Right lobe of liver (tissue), 6 donors: ENCODE measurements around the gene TRAIP. TPM values are rescaled to one million over a fixed set of nuclear protein-coding genes. Genes with fewer than 3 reads are reported as not detected.
"Not testable (repeated sequence)": the region's sequence is repeated elsewhere in the genome, so short reads cannot be mapped to it uniquely, and the experiment has no call there.

Source experiments
- ATAC-seq, 4 donors: fragments of 200-7000 bp; cut with Tn5 transposase; one replicate each; pipeline ENCODE4 v1.9.1; 2020; ENCODE audit warnings: mild to moderate bottlenecking in 4 of 4, moderate library complexity in 4 of 4
- DNase-seq, 3 donors: peaks; one replicate each; pipeline ENCODE4 v3.0.0-alpha.2; 2020
- H3K27ac ChIP-seq, 3 donors: fragments of 200-600 bp; one replicate each; pipeline ENCODE4 v1.8.0; 2022
- H3K27me3 ChIP-seq, 2 donors: fragments of 200-600 bp; one replicate each; pipeline ENCODE4 v1.8.0; 2022
- H3K36me3 ChIP-seq, 4 donors: fragments of 200-600 bp; sonication (generic) in 1 of 4; one replicate each; pipeline versions ENCODE4 v1.5.1 to v1.8.0; 2017 to 2022; ENCODE audit warnings: control low read depth in 1 of 4
- H3K4me1 ChIP-seq, 4 donors: fragments of 200-600 bp; sonication (generic) in 1 of 4; one replicate each; pipeline versions ENCODE4 v1.5.1 to v1.8.0; 2017 to 2022; ENCODE audit warnings: control low read depth in 1 of 4
- H3K4me3 ChIP-seq, 3 donors: fragments of 200-600 bp; one replicate each; pipeline ENCODE4 v1.8.0; 2022
- H3K9me3 ChIP-seq, 4 donors: fragments of 200-600 bp; sonication (generic) in 1 of 4; one replicate each; pipeline versions ENCODE4 v1.5.1 to v1.8.0; 2017 to 2022; ENCODE audit warnings: control low read depth in 1 of 4
- CTCF ChIP-seq, 4 donors: fragments of 200-600 bp in 3 of 4; fragments of 450-650 bp in 1 of 4; IDR thresholded peaks; one replicate each; pipeline versions ENCODE4 v1.5.1 to v1.8.0; 2016 to 2022; ENCODE audit warnings: antibody characterized with exemption in 4 of 4, mild to moderate bottlenecking in 2 of 4
- POLR2A ChIP-seq: fragments of 450-650 bp; IDR thresholded peaks from one replicate; pipeline ENCODE4 v1.6.1; 2017; ENCODE audit warnings: antibody characterized with exemption, mild to moderate bottlenecking
- WGBS: methylation state at CpG from one replicate; pipeline ENCODE4 v1.1.6; 2018; ENCODE audit warnings: low coverage, low lambda C conversion rate; ENCODE audit not compliant: insufficient coverage; ENCODE audit errors: missing lambda C conversion rate; 5-methylcytosine and 5-hydroxymethylcytosine counted together
- intact Hi-C, 2 donors: fragments of 100-400 bp; cut with DNase I; formaldehyde crosslinking; loops; one replicate each; pipeline versions ENCODE4 v1.11.2 to v1.14.1; 2022
- total RNA-seq, 6 experiments: library from RNA; depleted of rRNA in 2 of 6; stranded (reverse); fragments of >200 nt in 2 of 6; fragmentation: NEBNext Ultra II Directional in 3 of 6; extraction: Animal tissue kit (Norgen Biotek cat#: 25700) in 3 of 6; gene quantifications; one replicate each; pipeline versions ENCODE4 v1.1.0 to v1.2.4, GENCODE V29; 2016 to 2023
- donor health status: DM: no; HTN: yes; CAD: no.
- donor health status: DM: no; HTN: no; CAD: no.
- donor health status: DM: no; HTN: no; CAD: no.
- donor health status: DM: no; HTN: yes; CAD: no.
- donor health status: DM: no; HTN: yes; CAD: no.

The TRAIP gene
- total RNA-seq, 6 experiments from 2014 or later = 0.55 to 3.1 (median 0.98) TPM

- peak overlapping the region; percentile 87 to 96 (median 96) for H3K27ac ChIP-seq
- peaks cover 0 to 18% (median 9%) of the 10 kb centered on the region in 4 donors for H3K4me1 ChIP-seq
- peak; percentile 37 to 51 (median 48) for ATAC-seq
- peaks cover 0 to 5% (median 2%) of the 10 kb centered on the region in 4 donors for H3K36me3 ChIP-seq
- TF ChIP-seq CTCF (IDR thresholded peaks at IDR 0.05) = no peak
- no peak for TF ChIP-seq POLR2A
- H3K27me3 ChIP-seq = no peaks in the 10 kb centered on the region
- no peaks in the 10 kb centered on the region for H3K9me3 ChIP-seq
- H3K4me3 ChIP-seq = peak overlapping the region; percentile 75 to 96 (median 95)
- 8% methylated on average over 16 of the region's 50 CpGs for WGBS
- DNase-seq = peak in 2 of 3 donors; percentile 37 to 65
- intact Hi-C loops = no loop called here
Observed at GRCh38 chr3:49785565-49786356, 70.6 kb downstream of the TRAIP start.

DNA sequence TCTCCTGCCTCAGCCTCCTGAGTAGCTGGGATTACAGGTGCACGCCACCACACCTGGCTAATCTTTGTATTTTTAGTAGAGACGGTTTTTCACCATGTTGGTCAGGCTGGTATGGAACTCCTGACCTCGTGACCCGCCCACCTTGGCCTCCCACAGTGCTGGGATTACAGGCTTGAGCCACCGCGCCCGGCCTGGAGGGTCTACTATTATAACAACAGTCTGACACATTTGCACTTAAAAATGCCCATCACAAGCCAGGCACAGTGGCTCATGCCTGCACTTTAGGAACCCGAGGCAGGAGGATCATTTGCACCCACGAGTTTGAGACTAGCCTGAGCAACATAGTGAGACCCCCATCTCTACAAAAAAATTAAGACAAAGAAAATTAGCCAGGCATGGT, 74.1 kb downstream of the TRAIP start:
- WGBS = 97% methylated on average over 3 of the region's 9 CpGs
- intact Hi-C loops, ATAC-seq: not testable (repeated sequence)

DNA sequence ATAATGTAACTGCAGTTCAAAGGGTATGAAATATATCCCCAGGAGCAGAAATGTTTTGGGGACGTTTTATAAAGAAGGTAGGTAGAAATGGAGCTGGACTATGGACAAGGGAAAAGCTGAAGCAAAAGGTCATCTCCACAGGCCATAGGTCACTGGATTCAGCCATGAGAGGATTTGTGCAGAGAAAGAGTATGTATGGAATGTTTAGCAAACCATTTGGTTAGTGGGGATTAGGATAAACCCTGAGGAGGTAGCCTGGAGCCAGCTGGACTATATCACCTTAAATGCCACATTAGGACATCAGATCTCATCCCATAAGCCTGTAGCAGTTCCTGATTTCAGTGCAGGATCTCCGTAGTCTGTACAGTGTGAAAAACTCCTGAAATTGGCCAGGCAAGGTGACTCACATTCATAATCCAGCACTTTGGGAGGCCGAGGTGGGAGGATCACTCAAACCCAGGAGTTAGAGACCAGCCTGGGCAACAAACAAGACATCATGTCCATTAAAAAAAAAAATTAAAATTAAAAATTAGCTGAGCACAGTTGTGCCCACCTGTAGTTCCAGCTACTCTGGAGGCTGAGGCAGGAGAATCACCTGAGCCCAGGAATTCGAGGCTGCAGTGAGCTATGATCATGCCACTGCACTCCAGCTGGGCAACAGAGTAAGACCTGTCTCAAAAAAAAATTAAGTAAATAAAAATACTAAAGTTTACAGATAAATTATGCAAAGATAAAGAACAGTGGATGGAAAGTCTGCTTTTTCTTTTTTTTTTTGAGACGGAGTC, 74.8 kb downstream of the TRAIP start:
- intact Hi-C loops = no loop called here
- TF ChIP-seq POLR2A (no peak), CTCF (IDR thresholded peaks at IDR 0.05) (no peak)
- Histone ChIP-seq H3K27ac (no peak overlapping the region), H3K9me3 (no peaks in the 10 kb centered on the region), H3K4me1 (peaks cover 0 to 22% (median 9%) of the 10 kb centered on the region in 4 donors), H3K27me3 (no peaks in the 10 kb centered on the region), H3K4me3 (no peak overlapping the region), H3K36me3 (peaks cover 0 to 5% (median 2%) of the 10 kb centered on the region in 4 donors)
- 78% methylated on average over 5 of the region's 5 CpGs for WGBS
- DNase-seq (peak in 1 of 3 donors; percentile 3), ATAC-seq (no peak)

More for the DNA sequence above, 74.1 kb downstream of the TRAIP start:
- peak in 1 of 3 donors; percentile 32 for DNase-seq
- peaks cover 0 to 22% (median 9%) of the 10 kb centered on the region in 4 donors for H3K4me1 ChIP-seq
- not testable (repeated sequence) for H3K27me3 ChIP-seq, H3K27ac ChIP-seq, H3K4me3 ChIP-seq, H3K9me3 ChIP-seq, H3K36me3 ChIP-seq

- H3K27ac ChIP-seq, H3K27me3 ChIP-seq, H3K36me3 ChIP-seq, ATAC-seq, H3K9me3 ChIP-seq, intact Hi-C loops, H3K4me3 ChIP-seq: not testable (repeated sequence)
- peaks cover 0 to 22% (median 9%) of the 10 kb centered on the region in 4 donors for H3K4me1 ChIP-seq
- peak in 1 of 3 donors; percentile 7 for DNase-seq
- 68% methylated on average over 9 of the region's 9 CpGs for WGBS
Observed at GRCh38 chr3:49780975-49781365, 75.4 kb downstream of the TRAIP start.

GRCh38 chr3:49780080-49780974, 76.0 kb downstream of the TRAIP start:
- ATAC-seq (no peak), DNase-seq (no peak)
- Histone ChIP-seq H3K4me1 (peaks cover 0 to 20% (median 8%) of the 10 kb centered on the region in 4 donors), H3K4me3 (no peak overlapping the region), H3K36me3 (peaks cover 0 to 5% (median 2%) of the 10 kb centered on the region in 4 donors), H3K27ac (no peak overlapping the region), H3K9me3 (no peaks in the 10 kb centered on the region), H3K27me3 (no peaks in the 10 kb centered on the region)
- 81% methylated on average over 2 of the region's 4 CpGs for WGBS
- intact Hi-C loops = no loop called here
- TF ChIP-seq CTCF (IDR thresholded peaks at IDR 0.05) (no peak), POLR2A (no peak)
